HepG2 (cell line): ENCODE results near the gene ETV1. TPM values are rescaled to one million over a fixed set of nuclear protein-coding genes. Genes with fewer than 3 reads are reported as not detected.

Experiments used
- ATAC-seq: fragments of 200-7000 bp; cut with Tn5 transposase; 3 replicates; pipeline ENCODE4 v1.9.1; 2020; ENCODE audit warnings: mild to moderate bottlenecking, moderate library complexity
- BruUV-seq: library from RNA; stranded (reverse); fragments of 400-500 nt; replicated peaks from 2 replicates; lab custom pipeline; 2021; lab: Mats Ljungman, UMichigan
- CTCF ChIA-PET: fragments of 300-600 bp; formaldehyde crosslinking; extraction: SDS; loops from one replicate; lab custom pipeline; 2021; ENCODE audit warnings: low total read pairs, inconsistent platforms, low intra/inter-chr PET ratio; lab: Yijun Ruan, JAX
- POLR2A ChIA-PET: fragments of 350-600 bp; sonication (Branson Sonifier 250); formaldehyde crosslinking; loops from one replicate; lab custom pipeline; 2020; ENCODE audit warnings: antibody characterized with exemption, inconsistent platforms; lab: Yijun Ruan, JAX
- DNase-seq: peaks from one replicate; pipeline ENCODE4 v3.0.0-alpha.2; 2015; ENCODE audit warnings: low spot score
- FAIRE-seq: peaks from 3 replicates; lab custom pipeline; 2011; peaks lifted over from hg19 to GRCh38; lab: Jason Lieb, UNC
- H2AFZ ChIP-seq: one replicate; pipeline ENCODE4 v1.6.1; 2011; ENCODE audit warnings: low read length, inconsistent platforms
- H3K27ac ChIP-seq: fragments of 300-600 bp; 3 replicates; pipeline ENCODE4 v1.8.0; 2011; ENCODE audit warnings: mixed run types, mild to moderate bottlenecking, mixed read lengths, low read length, inconsistent platforms; ENCODE audit not compliant: insufficient read depth; ENCODE audit errors: extremely low read length
- H3K27me3 ChIP-seq, 2 experiments: fragments of 200-600 bp in 1 of 2; 2 replicates in 1 of 2; 3 replicates in 1 of 2; pipeline versions ENCODE4 v1.6.0 to v1.8.0; 2011; ENCODE audit warnings: low read length in 2 of 2, mild to moderate bottlenecking in 2 of 2, moderate library complexity in 2 of 2, inconsistent platforms in 1 of 2; ENCODE audit not compliant: insufficient read depth in 2 of 2, control insufficient read depth in 1 of 2
- H3K36me3 ChIP-seq, 2 experiments: fragments of 200-600 bp in 1 of 2; replicated peaks in 1 of 2; 2 replicates in 1 of 2; 3 replicates in 1 of 2; pipeline versions ENCODE4 v1.5.1 to v1.8.0; 2011; ENCODE audit warnings: low read length in 2 of 2, inconsistent platforms in 1 of 2; ENCODE audit not compliant: insufficient read depth in 2 of 2, control insufficient read depth in 1 of 2
- H3K4me1 ChIP-seq: 2 replicates; pipeline ENCODE4 v1.5.1; 2012; ENCODE audit warnings: low read length, inconsistent platforms; ENCODE audit not compliant: insufficient read depth
- H3K4me2 ChIP-seq: 2 replicates; pipeline ENCODE4 v1.6.0; 2011; ENCODE audit warnings: low read depth, low read length, inconsistent platforms
- H3K4me3 ChIP-seq, 3 experiments: fragments of 200-600 bp in 1 of 3; sonication (generic), shearing (Covaris generic) in 1 of 3; replicated peaks in 1 of 3; 2 replicates each; pipeline ENCODE4 v1.5.1; 2011 to 2016; ENCODE audit warnings: low read length in 3 of 3, inconsistent platforms in 2 of 3, low read depth in 2 of 3, mild to moderate bottlenecking in 2 of 3, control low read depth in 1 of 3, mixed read lengths in 1 of 3; ENCODE audit not compliant: insufficient read depth in 1 of 3
- H3K79me2 ChIP-seq: one replicate; pipeline ENCODE4 v1.6.1; 2011; ENCODE audit warnings: low read length, inconsistent platforms; ENCODE audit not compliant: insufficient read depth
- H3K9ac ChIP-seq: 2 replicates; pipeline ENCODE4 v1.6.0; 2011; ENCODE audit warnings: mild to moderate bottlenecking, low read depth, low read length, inconsistent platforms; ENCODE audit not compliant: insufficient read depth
- H3K9me3 ChIP-seq: 2 replicates; pipeline ENCODE4 v1.5.1; 2012; ENCODE audit warnings: mild to moderate bottlenecking, low read length
- H4K20me1 ChIP-seq: 2 replicates; pipeline ENCODE4 v1.6.0; 2011; ENCODE audit warnings: inconsistent platforms, mild to moderate bottlenecking, low read length, moderate library complexity; ENCODE audit not compliant: insufficient read depth
- GATAD1 ChIP-seq: IDR thresholded peaks from 2 replicates; pipeline ENCODE4 v1.6.1; 2016; ENCODE audit warnings: missing genetic modification reagents, missing compliant biosample characterization
- KDM5B ChIP-seq: sonication (generic); formaldehyde crosslinking; IDR thresholded peaks from 2 replicates; pipeline ENCODE4 v1.4.0; 2020; ENCODE audit warnings: missing genetic modification reagents, mild to moderate bottlenecking, borderline replicate concordance
- MEF2D ChIP-seq: sonication (generic); formaldehyde crosslinking; IDR thresholded peaks from 2 replicates; pipeline ENCODE4 v1.5.1; 2020; ENCODE audit warnings: mild to moderate bottlenecking, missing genetic modification reagents
- NFKBIZ ChIP-seq: IDR thresholded peaks from 2 replicates; pipeline ENCODE4 v1.6.1; 2018; ENCODE audit warnings: missing genetic modification reagents, missing compliant biosample characterization
- PITX1 ChIP-seq: sonication (generic); formaldehyde crosslinking; IDR thresholded peaks from 2 replicates; pipeline ENCODE4 v1.5.1; 2020; ENCODE audit warnings: mild to moderate bottlenecking, missing genetic modification reagents
- RBFOX2 ChIP-seq: fragments of 200-400 bp; formaldehyde crosslinking; IDR thresholded peaks from 2 replicates; pipeline ENCODE4 v1.6.1; 2017; ENCODE audit warnings: low read depth, mild to moderate bottlenecking, low read length
- RXRB ChIP-seq: IDR thresholded peaks from 2 replicates; pipeline ENCODE4 v1.6.1; 2016; ENCODE audit warnings: borderline replicate concordance, missing genetic modification reagents, missing compliant biosample characterization
- SMAD9 ChIP-seq: sonication (generic); formaldehyde crosslinking; IDR thresholded peaks from 2 replicates; pipeline ENCODE4 v1.5.1; 2020; ENCODE audit warnings: mild to moderate bottlenecking, missing genetic modification reagents
- SP2 ChIP-seq: sonication (generic); formaldehyde crosslinking; IDR thresholded peaks from 2 replicates; pipeline ENCODE4 v1.5.1; 2020; ENCODE audit warnings: mild to moderate bottlenecking, missing genetic modification reagents
- SRSF9 ChIP-seq: fragments of 200-400 bp; formaldehyde crosslinking; IDR thresholded peaks from 2 replicates; pipeline ENCODE4 v1.6.1; 2018; ENCODE audit warnings: borderline replicate concordance, mild to moderate bottlenecking, low read depth, low read length; ENCODE audit not compliant: insufficient read depth, poor library complexity, severe bottlenecking
- WIZ ChIP-seq: sonication (generic); formaldehyde crosslinking; IDR thresholded peaks from 2 replicates; pipeline ENCODE4 v1.5.1; 2020; ENCODE audit warnings: mild to moderate bottlenecking, missing genetic modification reagents
- ZNF557 ChIP-seq: sonication (generic); formaldehyde crosslinking; IDR thresholded peaks from 2 replicates; pipeline ENCODE4 v1.4.0; 2020; ENCODE audit warnings: missing genetic modification reagents
- ZNF781 ChIP-seq: sonication (generic); formaldehyde crosslinking; IDR thresholded peaks from 2 replicates; pipeline ENCODE4 v1.5.1; 2020; ENCODE audit warnings: borderline replicate concordance, mild to moderate bottlenecking, missing genetic modification reagents; ENCODE audit errors: not compliant biosample characterization
- in situ Hi-C: cut with HindIII; loops from 2 replicates; pipeline ENCODE4 v1.10.0; 2017; ENCODE audit warnings: low pct_unique_long_range_greater_than_20kb; ENCODE audit not compliant: extremely low pct_ligation_motif_present
- intact Hi-C: fragments of 100-400 bp; cut with micrococcal nuclease; formaldehyde crosslinking; loops from one replicate; pipeline ENCODE4 v1.10.0; 2022; ENCODE audit not compliant: unreplicated experiment
- polyA plus RNA-seq, 8 experiments: library from polyadenylated mRNA; depleted of rRNA in 3 of 8; stranded (reverse) in 7 of 8; unstranded in 1 of 8; fragments of >200 nt; fragmentation: Illumina TruSeq in 4 of 8; extraction: Trizol in 4 of 8; gene quantifications; 2 replicates each; pipeline versions ENCODE4 v1.2.1 to v1.2.3, GENCODE V29; 2011 to 2016; ENCODE audit warnings: low read depth in 4 of 8, missing spikeins in 1 of 8, mixed read lengths in 1 of 8; ENCODE audit not compliant: insufficient read depth in 1 of 8
- total RNA-seq, 5 experiments: library from RNA; depleted of rRNA; stranded (reverse); fragments of >200 nt; fragmentation: Illumina TruSeq; extraction: Trizol; gene quantifications; 2 replicates each; pipeline ENCODE4 v1.2.3, GENCODE V29; 2016; ENCODE audit warnings: low read depth in 1 of 5
- TF ChIP-seq, protein P1 (sequence below): sonication (generic); formaldehyde crosslinking; IDR thresholded peaks from 2 replicates; pipeline ENCODE4 v1.5.1; 2020; ENCODE audit warnings: mild to moderate bottlenecking, missing genetic modification reagents, borderline replicate concordance
- TF ChIP-seq, protein P2 (sequence below): IDR thresholded peaks from 2 replicates; pipeline ENCODE4 v1.6.1; 2018; ENCODE audit warnings: missing genetic modification reagents, mild to moderate bottlenecking, missing compliant biosample characterization
- TF ChIP-seq, protein P3 (sequence below): sonication (generic); formaldehyde crosslinking; IDR thresholded peaks from 2 replicates; pipeline ENCODE4 v1.5.1; 2020; ENCODE audit warnings: missing genetic modification reagents, mild to moderate bottlenecking, borderline replicate concordance
- TF ChIP-seq, protein P4 (sequence below): IDR thresholded peaks from 2 replicates; pipeline ENCODE4 v1.6.1; 2016; ENCODE audit warnings: control low read depth

Gene ETV1
- total and polyA plus RNA-seq, 2 of the 13 experiments (the other 11 are each of a cell fraction or from before 2014, with no cell fraction given): 0.04 to 0.24 TPM

DNA sequence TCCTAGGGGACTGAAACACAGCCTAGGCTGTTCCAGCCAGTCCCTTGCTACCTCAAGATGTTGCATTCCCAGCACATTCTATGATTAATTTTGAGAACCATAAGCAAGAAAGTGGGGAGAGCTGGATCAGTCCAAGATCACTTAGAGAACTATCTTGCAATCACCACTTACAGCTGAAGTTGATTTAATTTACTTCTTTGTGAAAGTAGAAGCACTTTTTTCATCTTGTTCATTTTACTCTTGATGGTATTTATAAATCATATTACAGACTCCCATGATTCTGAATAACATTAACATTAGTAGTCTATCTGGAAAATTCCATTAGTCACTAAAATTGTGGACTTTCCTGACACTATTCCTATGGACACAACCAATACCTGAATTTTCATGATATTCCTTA is 118.5 kb downstream of the ETV1 start:
- Histone ChIP-seq H3K9ac (no peak overlapping the region), H3K9me3 (peaks cover 74% of the 10 kb centered on the region), H2AFZ (no peak overlapping the region), H3K79me2 (no peaks in the 10 kb centered on the region), H4K20me1 (no peaks in the 10 kb centered on the region), H3K4me3 (no peak overlapping the region), H3K4me1 (no peaks in the 10 kb centered on the region), H3K4me2 (no peak overlapping the region), H3K27ac (no peak overlapping the region), H3K36me3 (no peaks in the 10 kb centered on the region), H3K27me3 (no peaks in the 10 kb centered on the region)
- POLR2A ChIA-PET: no interaction called here
- BruUV-seq: no TSS peak
- intact Hi-C loops: no loop called here
- FAIRE-seq: no peak
- ATAC-seq: no peak
- in situ Hi-C loops: no loop called here
- DNase-seq: no peak
- CTCF ChIA-PET: no interaction called here
- TF ChIP-seq WIZ (CRISPR knock-in tag): no peak
- TF ChIP-seq ZNF557: no peak
- TF ChIP-seq, protein P1, sequence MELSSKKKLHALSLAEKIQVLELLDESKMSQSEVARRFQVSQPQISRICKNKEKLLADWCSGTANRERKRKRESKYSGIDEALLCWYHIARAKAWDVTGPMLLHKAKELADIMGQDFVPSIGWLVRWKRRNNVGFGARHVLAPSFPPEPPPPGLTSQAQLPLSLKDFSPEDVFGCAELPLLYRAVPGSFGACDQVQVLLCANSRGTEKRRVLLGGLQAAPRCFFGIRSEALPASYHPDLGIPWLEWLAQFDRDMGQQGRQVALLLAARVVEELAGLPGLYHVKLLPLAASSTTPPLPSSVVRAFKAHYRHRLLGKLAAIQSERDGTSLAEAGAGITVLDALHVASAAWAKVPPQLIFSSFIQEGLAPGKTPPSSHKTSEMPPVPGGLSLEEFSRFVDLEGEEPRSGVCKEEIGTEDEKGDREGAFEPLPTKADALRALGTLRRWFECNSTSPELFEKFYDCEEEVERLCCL (CRISPR knock-in tag): no peak
- TF ChIP-seq SRSF9: no peak
- TF ChIP-seq MEF2D: no peak
- no peak for TF ChIP-seq RBFOX2
- TF ChIP-seq, protein P2, sequence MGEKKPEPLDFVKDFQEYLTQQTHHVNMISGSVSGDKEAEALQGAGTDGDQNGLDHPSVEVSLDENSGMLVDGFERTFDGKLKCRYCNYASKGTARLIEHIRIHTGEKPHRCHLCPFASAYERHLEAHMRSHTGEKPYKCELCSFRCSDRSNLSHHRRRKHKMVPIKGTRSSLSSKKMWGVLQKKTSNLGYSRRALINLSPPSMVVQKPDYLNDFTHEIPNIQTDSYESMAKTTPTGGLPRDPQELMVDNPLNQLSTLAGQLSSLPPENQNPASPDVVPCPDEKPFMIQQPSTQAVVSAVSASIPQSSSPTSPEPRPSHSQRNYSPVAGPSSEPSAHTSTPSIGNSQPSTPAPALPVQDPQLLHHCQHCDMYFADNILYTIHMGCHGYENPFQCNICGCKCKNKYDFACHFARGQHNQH (CRISPR knock-in tag): no peak
- TF ChIP-seq SP2 (CRISPR knock-in tag): no peak
- TF ChIP-seq GATAD1 (CRISPR knock-in tag): no peak
- no peak for TF ChIP-seq RXRB (CRISPR knock-in tag)
- no peak for TF ChIP-seq PITX1 (CRISPR knock-in tag)
- no peak for TF ChIP-seq ZNF781 (CRISPR knock-in tag)
- no peak for TF ChIP-seq NFKBIZ (CRISPR knock-in tag)
- TF ChIP-seq KDM5B: no peak
- TF ChIP-seq SMAD9: no peak
- TF ChIP-seq, protein P3, sequence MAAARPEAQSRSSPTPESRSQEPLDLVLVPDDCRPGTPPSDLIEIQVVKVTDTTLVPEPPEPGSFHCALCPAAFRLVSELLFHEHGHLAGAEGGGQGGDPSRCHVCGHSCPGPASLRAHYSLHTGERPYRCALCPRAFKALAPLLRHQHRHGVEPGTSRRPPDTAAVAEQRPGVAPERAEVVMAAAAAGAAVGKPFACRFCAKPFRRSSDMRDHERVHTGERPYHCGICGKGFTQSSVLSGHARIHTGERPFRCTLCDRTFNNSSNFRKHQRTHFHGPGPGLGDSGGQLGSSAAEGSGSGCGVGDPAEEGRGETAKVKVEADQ (CRISPR knock-in tag): no peak
- TF ChIP-seq, protein P4, sequence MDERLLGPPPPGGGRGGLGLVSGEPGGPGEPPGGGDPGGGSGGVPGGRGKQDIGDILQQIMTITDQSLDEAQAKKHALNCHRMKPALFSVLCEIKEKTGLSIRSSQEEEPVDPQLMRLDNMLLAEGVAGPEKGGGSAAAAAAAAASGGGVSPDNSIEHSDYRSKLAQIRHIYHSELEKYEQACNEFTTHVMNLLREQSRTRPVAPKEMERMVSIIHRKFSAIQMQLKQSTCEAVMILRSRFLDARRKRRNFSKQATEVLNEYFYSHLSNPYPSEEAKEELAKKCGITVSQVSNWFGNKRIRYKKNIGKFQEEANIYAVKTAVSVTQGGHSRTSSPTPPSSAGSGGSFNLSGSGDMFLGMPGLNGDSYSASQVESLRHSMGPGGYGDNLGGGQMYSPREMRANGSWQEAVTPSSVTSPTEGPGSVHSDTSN (CRISPR knock-in tag): no peak
- TF ChIP-seq, all 625 proteins: peak for 0
